Measurements from ENCODE around the gene NFIA. TPM values are rescaled to one million over a fixed set of nuclear protein-coding genes. Genes with fewer than 3 reads are reported as not detected.

Gene NFIA
- total RNA-seq, 1 experiment from 2014 or later, result 0.35 TPM

- Mint-ChIP-seq H3K4me1 (peaks cover 5 to 9% of the 10 kb centered on the region in 2 experiments; a peak in 3 of 4 replicates), H3K9me3 (no peaks in the 10 kb centered on the region), H3K36me3 (ENCODE audit: insufficient read depth in 1 of 3, low read depth in 3 of 3) (no peaks in the 10 kb centered on the region), H3K27ac (no peak overlapping the region), H3K4me3 (no peak overlapping the region), H3K27me3 (ENCODE audit: low read depth) (peaks cover 13% of the 10 kb centered on the region)
- no peak overlapping the region for H3K27ac ChIP-seq (ENCODE audit: insufficient read length, low read depth, low read length)
- no peak overlapping the region for H4K5ac ChIP-seq (ENCODE audit: insufficient read length, low read depth, low read length)
- no peaks in the 10 kb centered on the region for H3K23me2 ChIP-seq (ENCODE audit: insufficient read length, low read depth, low read length, poor library complexity, severe bottlenecking)
- no peak overlapping the region for H2AK5ac ChIP-seq (ENCODE audit: insufficient read length, low read length)
- H2AFZ ChIP-seq (ENCODE audit: low read length), result no peak overlapping the region
- no peak overlapping the region for H3T11ph ChIP-seq (ENCODE audit: low read length)
- no peak overlapping the region for H3K4ac ChIP-seq (ENCODE audit: low read depth, low read length)
- H4K91ac ChIP-seq (ENCODE audit: insufficient read length, low read depth, low read length), result no peak overlapping the region
- no peaks in the 10 kb centered on the region for H3K9me3 ChIP-seq (ENCODE audit: control insufficient read depth, low read depth, low read length)
- H2BK120ac ChIP-seq (ENCODE audit: low read depth, low read length, poor library complexity, severe bottlenecking), result no peak overlapping the region
- no CpG with 5 or more reads among the region's 6 CpGs for WGBS (ENCODE audit: extremely low coverage, insufficient read length, low lambda C conversion rate)
- TF ChIP-seq CTCF (conservative IDR thresholded peaks at IDR 0.05), result no peak
- no peak overlapping the region for H3K18ac ChIP-seq (ENCODE audit: insufficient read length, low read depth, low read length)
- H4K20me1 ChIP-seq (ENCODE audit: control insufficient read depth, insufficient read depth, insufficient read length), result no peaks in the 10 kb centered on the region
- no peak overlapping the region for H3K9ac ChIP-seq (ENCODE audit: extremely low read depth, insufficient read length, low read length)
- no peaks in the 10 kb centered on the region for H3K79me2 ChIP-seq (ENCODE audit: insufficient read depth, low read length)
- no peaks in the 10 kb centered on the region for H3K79me1 ChIP-seq (ENCODE audit: insufficient read depth, low read depth, low read length, poor library complexity, severe bottlenecking)
- H3K27me3 ChIP-seq (ENCODE audit: insufficient read depth, low read length), result no peaks in the 10 kb centered on the region
- no peak overlapping the region for H3K23ac ChIP-seq (ENCODE audit: insufficient read length, low read depth, low read length)
- H2BK5ac ChIP-seq (ENCODE audit: insufficient read length, low read length), result no peak overlapping the region
- no peak overlapping the region for H2BK12ac ChIP-seq (ENCODE audit: insufficient read length, low read depth, low read length)
- no peak overlapping the region for H3K4me2 ChIP-seq (ENCODE audit: insufficient read depth, insufficient read length, low read length)
- H3K4me1 ChIP-seq (ENCODE audit: insufficient read depth, low read length), result no peaks in the 10 kb centered on the region
- no peak overlapping the region for H2BK20ac ChIP-seq (ENCODE audit: low read depth, low read length, poor library complexity, severe bottlenecking)
- no peak overlapping the region for H3K14ac ChIP-seq (ENCODE audit: insufficient read depth, low read length)
- no peak overlapping the region for H3K56ac ChIP-seq (ENCODE audit: insufficient read length, low read depth, low read length)
- H4K8ac ChIP-seq (replicated peaks; ENCODE audit: insufficient read length, low read depth, low read length), result no peak overlapping the region
- no peak for DNase-seq
- H2BK15ac ChIP-seq (ENCODE audit: low read depth, low read length), result no peak overlapping the region
These were observed 315.1 kb downstream of the NFIA start for GRCh38 chr1:61397495-61397894.

Measured in H9 (cell line).